GM10248 (cell line): ENCODE measurements around the gene ESYT1.

Experiments used
- CTCF ChIA-PET: fragments of 300-600 bp; sonication (Branson Sonifier 250); formaldehyde crosslinking; extraction: SDS; loops from one replicate; lab custom pipeline; 2021; ENCODE audit warnings: antibody characterized with exemption; lab: Yijun Ruan, JAX
- POLR2A ChIA-PET: fragments of 350-650 bp; sonication (Branson Sonifier 250); formaldehyde crosslinking; extraction: SDS; loops from one replicate; lab custom pipeline; 2020; ENCODE audit warnings: antibody characterized with exemption; lab: Yijun Ruan, JAX
- DNase-seq: peaks from one replicate; pipeline ENCODE4 v3.0.0; 2012; ENCODE audit errors: extremely low spot score
- CTCF ChIP-seq: IDR thresholded peaks from 2 replicates; pipeline ENCODE4 v1.5.1; 2012; ENCODE audit warnings: mild to moderate bottlenecking, low read depth; ENCODE audit errors: extremely low read depth, missing control alignments, control extremely low read depth

The ESYT1 gene

GRCh38 chr12:56103066-56103711 lies 24.9 kb upstream of the ESYT1 start:
- no peak for TF ChIP-seq CTCF
- no peak for DNase-seq
- ChIA-PET CTCF (interaction anchor here (0.9 to 3.1 kb wide), 8 partner anchors 8 to 365 kb away, joined by 4 to 42 read pairs (median 6); partner anchors contain the start of genes ERBB3, RAB5B, RPL41 and SMARCC2), POLR2A (interaction anchor here (1.2 to 3.1 kb wide), 2 partner anchors 14 to 129 kb away, joined by 11 to 56 read pairs; partner anchors contain the start of genes RAB5B, RPL41 and ZC3H10)

GRCh38 chr12:56103823-56104108 lies 24.3 kb upstream of the ESYT1 start:
- CTCF ChIA-PET: interaction anchor here (0.7 to 3.1 kb wide), 15 partner anchors 9 to 365 kb away, joined by 3 to 42 read pairs (median 4); partner anchors contain the start of genes ERBB3, RAB5B, RPL41 and SMARCC2
- TF ChIP-seq CTCF: no peak
- POLR2A ChIA-PET: interaction anchor here (0.6 to 3.1 kb wide), 16 partner anchors 9 to 372 kb away, joined by 3 to 56 read pairs (median 4); partner anchors contain the start of genes ANKRD52, DGKA, ERBB3 and ESYT1
- DNase-seq: no peak

GRCh38 chr12:56104109-56104814 lies 23.8 kb upstream of the ESYT1 start, which contains the start of gene PA2G4:
TSS of gene PA2G4 (plus strand) at chr12:56104559. CDS start at chr12:56104738, 179 bp downstream.
- POLR2A ChIA-PET: interaction anchor here (0.6 to 3.1 kb wide), 22 partner anchors 9 to 375 kb away, joined by 3 to 56 read pairs (median 4); partner anchors contain the start of genes ANKRD52, DGKA, ERBB3 and ESYT1
- TF ChIP-seq CTCF: no peak
- CTCF ChIA-PET: interaction anchor here (0.7 to 3.1 kb wide), 18 partner anchors 8 to 366 kb away, joined by 3 to 42 read pairs (median 4); partner anchors contain the start of genes ERBB3, RAB5B, RNF41 and RPL41
- peak; percentile 97 for DNase-seq

GRCh38 chr12:56104815-56105608 lies 23.1 kb upstream of the ESYT1 start:
- no peak for DNase-seq
- ChIA-PET POLR2A (interaction anchor here (0.6 to 3.1 kb wide), 19 partner anchors 8 to 1810 kb away, joined by 3 to 56 read pairs (median 3); partner anchors contain the start of genes ANKRD52, DGKA, ERBB3 and ESYT1), CTCF (interaction anchor here (0.9 to 3.1 kb wide), 13 partner anchors 10 to 367 kb away, joined by 3 to 42 read pairs (median 4); partner anchors contain the start of genes RNF41, RPL41, SMARCC2 and ZC3H10)
- TF ChIP-seq CTCF: no peak

GRCh38 chr12:56105609-56105902 lies 22.5 kb upstream of the ESYT1 start:
- TF ChIP-seq CTCF: no peak
- POLR2A ChIA-PET: interaction anchor here (0.7 to 3.1 kb wide), 4 partner anchors 12 to 1810 kb away, joined by 3 to 56 read pairs (median 7); partner anchors contain the start of genes ESYT1, RPL41, SMARCC2 and ZC3H10
- CTCF ChIA-PET: interaction anchor here (1.0 to 3.1 kb wide), 6 partner anchors 11 to 110 kb away, joined by 3 to 42 read pairs (median 3); partner anchors contain the start of genes RPL41 and ZC3H10
- DNase-seq: no peak
